ENCODE measurements around the gene FXR2.

GRCh38 chr17:7654832-7655540, 40.3 kb upstream of the FXR2 start:
- TF ChIP-seq CTCF (IDR thresholded peaks at IDR 0.05) (no peak), POLR2A (IDR thresholded peaks at IDR 0.05) (no peak)

Measured in esophagus squamous epithelium (tissue), 4 donors.